Activated CD8-positive, alpha-beta memory T cell treated with anti-CD3 and anti-CD28 coated beads, Interleukin-2, amount 50 U/mL, for 48 hours (primary cell): ENCODE data around the gene SLC29A4.
"Not testable (repeated sequence)": the region's sequence is repeated elsewhere in the genome, so short reads cannot be mapped to it uniquely, and the experiment has no call there.

Source experiments
- DNase-seq: peaks from one replicate; pipeline ENCODE4 v3.0.0-alpha.2; 2020

The SLC29A4 gene

DNA sequence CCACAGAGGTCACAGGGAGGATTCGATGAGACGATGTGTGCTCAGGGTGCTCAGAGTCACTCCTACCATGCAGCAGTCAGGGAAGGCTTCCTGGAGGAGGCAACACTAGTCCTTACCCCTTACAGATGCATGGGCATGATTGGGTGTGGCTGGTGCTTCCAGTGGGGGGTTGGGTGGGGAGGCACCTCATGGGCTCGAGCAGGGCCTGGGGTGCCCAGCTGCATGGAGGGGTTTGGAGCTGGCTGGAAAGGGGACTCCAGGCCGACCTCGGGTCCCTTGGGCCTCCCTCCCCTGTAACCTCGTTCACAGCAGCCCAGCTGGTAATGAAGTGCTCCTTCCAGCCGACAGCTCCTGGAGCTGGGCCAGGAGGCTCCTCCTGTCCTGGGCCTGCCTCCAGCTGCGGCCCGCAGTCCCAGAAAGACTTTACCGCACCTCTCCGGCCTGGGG is 7.7 kb upstream of the SLC29A4 start:
- not testable (repeated sequence) for DNase-seq

GRCh38 chr7:5275510-5275909 is 7.2 kb upstream of the SLC29A4 start:
- not testable (repeated sequence) for DNase-seq

DNA sequence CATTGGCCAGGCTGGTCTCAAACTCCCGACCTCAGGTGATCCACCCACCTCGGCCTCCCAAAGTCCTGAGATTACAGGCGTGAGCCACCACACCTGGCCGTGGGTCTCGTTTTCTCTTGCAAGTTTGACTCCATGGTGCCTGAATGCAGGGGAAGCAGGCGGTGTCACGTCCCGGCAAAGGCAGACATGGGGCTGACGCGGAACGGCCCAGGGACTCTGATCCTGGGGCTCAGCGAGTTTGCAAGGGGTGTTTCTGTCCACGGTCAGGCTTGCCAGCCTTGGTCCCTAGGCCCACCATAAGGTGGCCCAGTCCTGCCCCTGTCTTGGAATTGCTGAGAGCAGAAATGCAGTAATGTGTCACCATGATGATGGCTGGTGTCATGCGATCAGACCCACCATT is 6.6 kb upstream of the SLC29A4 start:
- not testable (repeated sequence) for DNase-seq

DNA sequence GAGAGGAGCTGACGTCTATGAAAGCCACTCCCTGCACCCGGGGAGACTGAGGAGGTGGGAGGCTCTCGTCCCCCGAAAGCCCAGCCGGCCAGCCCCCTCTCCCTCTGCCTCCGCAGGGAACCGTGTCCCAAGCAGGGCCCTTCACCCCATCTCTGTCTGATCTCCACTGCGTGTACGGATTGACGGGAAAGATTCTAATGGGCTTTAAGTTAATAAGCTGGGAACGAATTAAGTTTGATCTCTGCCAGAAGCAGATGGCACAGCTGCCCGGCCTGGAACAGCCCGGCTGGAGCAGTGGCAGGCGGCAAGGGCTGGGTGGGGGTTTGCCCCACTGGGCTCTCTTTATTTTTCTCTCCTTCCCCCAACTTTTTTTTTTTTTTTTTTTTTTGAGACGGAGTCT is 6.1 kb upstream of the SLC29A4 start:
- DNase-seq, result no peak

DNA sequence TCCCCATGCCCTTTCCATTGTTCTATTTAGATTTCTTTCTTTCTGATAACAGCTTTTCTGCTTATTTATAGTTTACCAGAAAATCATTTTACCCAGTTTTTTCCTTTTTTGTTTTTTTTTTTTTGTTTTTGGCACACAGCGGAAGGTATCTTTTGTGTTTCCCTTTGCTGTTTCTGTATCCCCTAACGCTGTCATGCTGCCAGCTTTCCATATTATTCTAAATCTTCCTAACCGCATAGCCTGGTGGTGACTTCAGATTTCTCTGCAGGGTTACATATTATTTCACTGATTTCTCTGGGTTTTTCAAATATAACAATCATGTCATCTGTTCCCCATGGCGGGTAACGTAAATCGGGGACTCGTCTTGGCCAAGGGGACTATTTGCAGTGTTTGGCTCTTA is 4.0 kb upstream of the SLC29A4 start:
- DNase-seq, result no peak

DNA sequence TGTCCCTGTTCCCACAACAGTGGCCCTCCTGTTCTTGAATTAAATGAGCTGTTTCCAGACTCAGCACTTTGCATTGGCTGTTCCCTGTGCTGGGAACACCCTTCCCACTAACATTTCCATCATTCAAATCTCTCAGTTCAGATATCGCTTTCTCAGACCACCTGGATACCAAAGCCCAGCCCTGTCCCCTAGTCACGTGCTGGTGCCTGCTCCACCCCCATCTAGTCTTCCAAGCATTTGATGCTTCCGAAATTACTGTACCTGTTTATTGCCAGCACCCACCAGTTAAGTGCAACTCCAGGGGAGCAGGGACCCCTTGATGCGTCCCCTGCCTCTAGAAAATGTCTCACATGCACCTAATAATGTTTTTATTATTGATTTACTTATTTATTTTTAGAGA is 3.0 kb upstream of the SLC29A4 start:
- no peak for DNase-seq

GRCh38 chr7:5281598-5282500 is 894 bp upstream of the SLC29A4 start:
- DNase-seq, result not testable (repeated sequence)

GRCh38 chr7:5283421-5284303 is 919 bp downstream of the SLC29A4 start:
- DNase-seq, result no peak

- DNase-seq, result no peak
These were observed 1.9 kb downstream of the SLC29A4 start for GRCh38 chr7:5284304-5285281.

DNA sequence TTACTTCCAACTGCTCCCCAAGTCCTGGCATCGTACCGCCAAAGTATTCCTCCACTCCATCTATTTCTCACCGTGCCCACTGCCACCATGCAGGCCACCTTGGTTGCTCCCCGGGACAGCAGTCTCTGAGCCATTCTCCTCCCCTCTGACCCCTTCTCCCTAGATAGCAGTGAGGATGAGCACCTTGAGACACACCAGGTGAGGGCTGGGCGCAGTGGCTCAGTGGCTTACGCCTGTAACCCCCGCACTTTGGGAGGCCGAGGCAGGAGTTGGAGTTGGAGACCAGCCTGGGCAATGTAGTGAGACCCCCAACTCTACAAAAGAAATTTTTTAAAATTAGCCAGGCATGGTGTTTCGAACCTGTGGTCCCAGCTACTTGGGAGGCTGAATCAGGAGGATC is 4.2 kb downstream of the SLC29A4 start:
- no peak for DNase-seq

- not testable (repeated sequence) for DNase-seq
These were observed 4.6 kb downstream of the SLC29A4 start for GRCh38 chr7:5287373-5287772.

DNA sequence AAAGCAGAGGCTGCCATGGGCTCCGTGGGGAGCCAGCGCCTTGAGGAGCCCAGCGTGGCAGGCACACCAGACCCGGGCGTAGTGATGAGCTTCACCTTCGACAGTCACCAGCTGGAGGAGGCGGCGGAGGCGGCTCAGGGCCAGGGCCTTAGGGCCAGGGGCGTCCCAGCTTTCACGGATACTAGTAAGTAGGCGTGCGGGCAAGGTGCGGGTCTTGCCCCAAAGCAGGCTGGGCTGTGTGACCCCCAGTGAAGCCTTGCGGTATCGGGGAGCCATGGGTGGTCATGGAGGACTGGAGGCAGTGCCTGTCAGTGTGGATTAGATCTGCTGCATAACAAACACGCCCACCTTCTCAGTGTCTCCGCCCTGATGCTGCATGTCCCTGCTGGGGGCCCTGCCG is 5.1 kb downstream of the SLC29A4 start:
- no peak for DNase-seq

DNA sequence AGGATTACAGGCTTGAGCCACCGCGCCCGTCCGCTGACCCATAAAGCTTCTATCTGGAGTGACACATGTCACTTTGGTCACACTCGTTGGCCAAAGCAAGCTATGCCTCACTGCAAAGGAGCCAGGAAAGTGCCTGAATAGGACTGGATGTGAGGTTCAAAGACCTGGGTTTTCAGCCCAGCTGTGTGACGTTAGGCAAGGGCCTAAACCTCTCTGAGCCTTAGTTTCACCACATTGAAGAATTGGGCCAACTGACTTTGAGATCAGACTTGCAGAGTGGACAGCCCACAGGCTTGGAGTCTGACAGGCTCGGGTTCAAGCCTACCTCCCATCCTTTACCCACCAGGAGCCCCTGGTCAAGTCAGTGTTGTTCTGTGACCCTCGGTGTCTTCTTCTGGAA is 5.8 kb downstream of the SLC29A4 start:
- not testable (repeated sequence) for DNase-seq

DNA sequence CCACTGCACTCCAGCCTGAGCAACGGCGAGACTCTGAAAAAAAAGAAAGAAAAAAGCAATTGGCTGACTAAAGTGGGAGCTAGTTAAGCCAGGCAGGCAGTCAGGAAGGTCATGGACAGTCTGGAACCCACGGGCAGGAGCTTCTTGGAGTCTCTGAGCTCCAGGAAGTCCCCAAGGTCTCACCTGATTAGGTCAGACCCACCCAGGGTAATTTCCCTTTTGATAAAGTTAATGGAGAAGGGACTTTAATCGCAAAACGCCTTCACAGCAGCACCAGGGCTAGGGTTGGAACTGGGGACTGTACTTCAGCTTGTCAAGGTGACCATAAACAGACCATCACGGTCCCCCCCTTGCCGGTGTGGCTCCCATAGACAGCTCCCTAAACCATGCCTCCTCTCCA is 6.6 kb downstream of the SLC29A4 start:
- no peak for DNase-seq

DNA sequence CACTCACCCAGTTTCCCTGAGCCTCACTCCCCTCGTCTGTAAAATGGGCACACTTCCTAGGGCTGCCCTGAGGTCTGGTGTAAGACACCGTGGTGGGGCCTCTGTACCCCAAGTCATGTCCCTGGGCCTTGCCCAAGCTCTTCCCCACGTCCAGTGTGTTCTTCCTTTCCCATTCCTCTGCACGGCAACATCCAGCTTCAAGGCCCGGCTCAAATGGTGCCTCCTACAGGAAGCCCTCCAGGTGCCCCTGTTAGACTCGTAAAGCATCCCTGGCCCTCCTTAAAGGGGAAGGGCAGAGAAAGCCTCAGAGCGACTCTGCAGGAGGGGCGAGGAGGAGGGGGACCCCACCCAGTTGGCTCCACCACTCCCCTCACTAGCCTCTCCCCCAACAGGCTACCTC is 8.6 kb downstream of the SLC29A4 start:
- DNase-seq, result no peak

GRCh38 chr7:5291711-5292335 is 9.1 kb downstream of the SLC29A4 start:
- DNase-seq, result not testable (repeated sequence)

DNA sequence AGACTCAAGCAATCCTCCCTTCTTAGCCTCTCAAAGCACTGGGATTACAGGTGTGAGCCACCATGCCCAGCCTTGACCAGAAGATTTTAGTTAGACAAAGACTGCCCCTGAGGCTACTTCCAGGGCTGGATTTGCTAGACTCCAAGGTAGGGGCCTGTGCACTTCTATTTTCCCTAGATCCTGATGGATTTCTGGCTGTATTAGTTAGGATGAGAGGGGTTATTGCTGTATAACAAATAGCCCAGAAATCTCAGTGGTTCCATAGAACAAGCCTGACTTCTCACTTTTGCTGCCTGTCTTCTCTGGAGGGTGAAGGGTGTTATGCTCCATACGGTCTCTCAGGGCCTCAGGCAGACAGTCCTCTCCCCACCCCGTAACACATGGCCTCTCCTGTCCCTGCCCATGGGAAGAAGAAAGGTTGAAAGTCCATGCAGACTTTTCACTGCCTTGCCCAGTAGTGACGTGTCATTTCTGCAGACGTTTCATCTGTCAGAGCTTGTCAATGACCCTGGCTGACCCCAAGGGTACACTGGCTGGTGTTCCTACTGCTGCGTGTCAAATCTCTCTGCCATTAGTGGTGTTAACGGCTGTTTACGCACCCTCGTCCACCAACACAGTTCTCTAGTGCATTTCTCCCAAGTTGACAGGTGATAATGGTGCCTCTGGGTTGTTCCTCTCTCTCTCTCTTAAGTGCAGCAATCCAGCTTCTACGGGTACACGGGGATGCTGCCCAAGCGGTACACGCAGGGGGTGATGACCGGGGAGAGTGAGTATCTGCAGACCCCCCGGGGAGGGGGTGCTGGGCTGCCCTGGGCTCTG is 11.6 kb downstream of the SLC29A4 start:
- no peak for DNase-seq

- DNase-seq, result no peak
These were observed 12.6 kb downstream of the SLC29A4 start for GRCh38 chr7:5295039-5296014.

- DNase-seq, result no peak
These were observed 13.4 kb downstream of the SLC29A4 start for GRCh38 chr7:5296015-5296610.
